Lower leg skin (tissue), 4 donors: ENCODE measurements around the gene CYB5B. TPM values are rescaled to one million over a fixed set of nuclear protein-coding genes. Genes with fewer than 3 reads are reported as not detected.

Source experiments
- DNase-seq, 2 donors: peaks; one replicate each; pipeline ENCODE4 v3.0.0-alpha.2; 2019; ENCODE audit warnings: low spot score in 2 of 2
- H3K4me3 ChIP-seq: fragments of 200-600 bp; sonication (generic); 2 replicates; pipeline ENCODE4 v1.5.1; 2017; ENCODE audit warnings: mild to moderate bottlenecking, low read depth; ENCODE audit not compliant: poor library complexity, severe bottlenecking
- CTCF ChIP-seq, 3 donors: fragments of 450-650 bp; IDR thresholded peaks; one replicate each; pipeline ENCODE4 v1.5.1; 2016; ENCODE audit warnings: antibody characterized with exemption in 3 of 3, mild to moderate bottlenecking in 3 of 3, moderate library complexity in 2 of 3
- POLR2A ChIP-seq, 2 donors: fragments of 450-650 bp; IDR thresholded peaks; one replicate each; pipeline ENCODE4 v1.6.1; 2016 to 2017; ENCODE audit warnings: antibody characterized with exemption in 2 of 2, mild to moderate bottlenecking in 1 of 2, moderate library complexity in 1 of 2
- WGBS, 2 donors: methylation state at CpG; one replicate each; pipeline ENCODE4 v1.1.5; 2018; 5-methylcytosine and 5-hydroxymethylcytosine counted together
- intact Hi-C: fragments of 100-400 bp; cut with DNase I; formaldehyde crosslinking; loops from one replicate; pipeline ENCODE4 v1.15.0; 2023; ENCODE audit warnings: low total_unique reads
- total RNA-seq, 4 donors: library from RNA; depleted of rRNA; stranded (reverse); fragments of >200 nt; gene quantifications; one replicate each; pipeline ENCODE4 v1.1.0, GENCODE V29; 2016

CYB5B gene
- total RNA-seq, 4 donors from 2014 or later: 22.3 to 34.5 (median 25.9) TPM

GRCh38 chr16:69485816-69486215 lies 61.4 kb downstream of the CYB5B start:
- TF ChIP-seq POLR2A (IDR thresholded peaks at IDR 0.05) (no peak), CTCF (IDR thresholded peaks at IDR 0.05) (no peak)
- no peak overlapping the region for H3K4me3 ChIP-seq
- DNase-seq: no peak
- WGBS, 2 donors: 89 to 90% methylated on average over 6 of the region's 6 CpGs
- intact Hi-C loops: no loop called here

DNA sequence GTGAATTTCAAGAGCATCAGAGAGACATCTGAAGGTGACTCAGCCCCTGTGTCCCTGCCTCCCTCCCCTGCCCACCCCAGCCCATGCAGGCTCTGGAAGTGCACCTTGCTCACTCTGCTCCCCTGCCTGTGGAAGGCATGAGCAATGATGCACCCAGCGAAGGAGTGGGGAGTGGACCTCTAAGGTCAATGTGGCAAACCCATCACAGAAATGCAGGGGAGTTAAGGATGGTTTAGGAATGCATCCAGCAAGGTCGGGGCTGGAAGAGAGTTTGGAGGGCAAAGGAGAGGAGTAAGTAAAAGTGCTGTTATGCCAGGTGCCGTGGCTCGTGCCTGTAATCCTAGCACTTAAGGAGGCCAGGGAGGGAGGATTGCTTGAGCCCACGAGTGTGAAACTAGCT lies 61.9 kb downstream of the CYB5B start:
- TF ChIP-seq CTCF (IDR thresholded peaks at IDR 0.05) (no peak), POLR2A (IDR thresholded peaks at IDR 0.05) (no peak)
- intact Hi-C loops: no loop called here
- no peak for DNase-seq
- whole genome bisulfite sequencing, 2 donors: 81 to 86% methylated on average over 5 of the region's 5 CpGs
- no peak overlapping the region for H3K4me3 ChIP-seq

DNA sequence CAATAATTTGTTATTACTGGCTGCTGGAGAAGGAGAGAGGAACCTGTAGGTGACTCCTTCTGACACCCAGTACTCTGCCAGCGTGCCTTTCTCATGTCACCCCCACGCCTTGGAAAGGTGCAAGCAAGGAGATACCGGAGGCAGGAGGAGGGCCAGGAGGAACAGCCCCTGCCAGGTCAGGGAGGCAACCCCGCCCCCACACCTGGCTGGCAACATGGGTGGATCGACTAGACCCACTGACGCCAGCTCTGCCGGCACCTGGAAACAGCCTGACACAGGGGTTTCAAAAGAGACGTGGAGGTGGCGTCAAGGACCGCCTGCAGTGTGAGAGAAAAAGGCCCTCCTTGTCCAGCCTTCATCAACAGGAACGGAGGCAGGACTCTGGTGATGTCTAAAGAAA lies 62.3 kb downstream of the CYB5B start:
- intact Hi-C loops: no loop called here
- TF ChIP-seq POLR2A (IDR thresholded peaks at IDR 0.05): no peak
- no peak for TF ChIP-seq CTCF (IDR thresholded peaks at IDR 0.05)
- 56 to 79% methylated on average over 11 of the region's 11 CpGs for WGBS, 2 donors
- DNase-seq: no peak
- no peak overlapping the region for H3K4me3 ChIP-seq

DNA sequence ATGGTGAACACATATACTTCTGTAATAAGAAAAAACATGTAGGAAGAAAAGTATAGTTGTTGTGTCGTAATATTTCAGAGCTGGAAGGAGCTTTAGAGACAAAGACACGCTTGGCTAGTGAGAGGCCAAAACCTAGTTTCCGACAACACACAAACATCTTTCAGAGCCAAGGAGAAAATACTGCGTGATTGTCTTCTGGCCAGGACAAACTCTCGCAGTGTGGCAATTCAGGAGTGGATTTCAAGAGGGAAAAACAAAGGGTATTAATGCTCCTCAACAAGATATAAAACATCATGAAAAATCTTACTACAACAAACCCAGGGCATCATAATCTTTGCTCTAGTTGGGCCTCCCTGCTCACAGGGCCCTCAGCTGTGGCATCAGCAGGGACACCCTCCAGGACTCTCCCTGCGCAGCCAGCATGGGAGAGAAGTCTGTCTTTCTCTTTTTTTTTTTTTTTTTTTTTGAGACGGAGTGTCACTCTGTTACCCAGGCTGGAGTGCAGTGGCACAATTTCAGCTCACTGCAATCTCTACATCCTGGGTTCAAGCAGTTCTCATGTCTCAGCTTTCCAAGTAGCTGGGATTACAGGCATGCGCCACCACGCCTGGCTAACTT lies 66.4 kb downstream of the CYB5B start:
- TF ChIP-seq CTCF (IDR thresholded peaks at IDR 0.05) (no peak), POLR2A (IDR thresholded peaks at IDR 0.05) (no peak)
- no peak overlapping the region for H3K4me3 ChIP-seq
- intact Hi-C loops: no loop called here
- no peak for DNase-seq
- 69 to 85% methylated on average over 9 of the region's 9 CpGs for WGBS, 2 donors

DNA sequence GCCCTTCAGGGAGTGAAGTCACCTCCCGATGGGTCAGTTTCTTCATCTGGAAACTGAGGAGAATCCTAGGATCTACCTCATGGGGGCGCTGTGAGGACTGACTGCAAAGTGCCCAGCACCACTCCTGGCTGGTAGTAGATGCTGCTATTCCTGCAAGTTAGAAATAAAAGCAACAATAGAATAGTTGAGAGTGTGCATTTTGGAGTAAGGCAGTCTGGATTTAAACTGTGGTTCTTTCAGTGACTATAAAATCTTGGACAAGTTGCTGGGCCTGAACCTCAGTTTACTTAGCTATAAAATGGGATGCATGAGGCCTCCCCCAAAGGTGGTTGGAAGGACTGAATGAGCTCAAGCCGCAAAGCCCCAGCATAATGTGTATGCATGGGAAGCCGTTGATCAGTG lies 70.6 kb downstream of the CYB5B start:
- 80% methylated on average over 4 of the region's 4 CpGs for WGBS, 2 donors
- TF ChIP-seq CTCF (IDR thresholded peaks at IDR 0.05) (no peak), POLR2A (IDR thresholded peaks at IDR 0.05) (no peak)
- no peak for DNase-seq
- H3K4me3 ChIP-seq: no peak overlapping the region
- intact Hi-C loops: no loop called here

DNA sequence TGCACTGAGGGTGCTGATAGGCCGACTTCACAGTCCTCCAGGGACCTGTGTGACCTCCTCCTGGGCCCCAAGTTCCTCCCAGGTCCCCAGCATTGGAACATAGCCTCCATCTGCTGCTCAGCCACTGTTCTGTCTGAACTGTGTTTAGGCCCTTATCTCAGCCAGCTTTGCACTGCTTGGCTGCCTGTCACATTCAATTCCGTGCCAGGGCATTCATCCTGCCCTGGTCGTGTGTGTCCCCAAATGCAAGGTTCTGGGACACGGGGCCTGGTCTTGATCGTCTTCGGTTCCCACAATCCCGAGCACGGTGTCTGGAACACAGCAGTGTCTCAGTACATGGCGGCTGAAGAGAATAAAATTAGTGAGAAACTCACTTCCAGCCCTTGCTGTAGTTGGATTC lies 71.4 kb downstream of the CYB5B start:
- no peak for DNase-seq
- intact Hi-C loops: no loop called here
- TF ChIP-seq CTCF (IDR thresholded peaks at IDR 0.05) (no peak), POLR2A (IDR thresholded peaks at IDR 0.05) (no peak)
- 79 to 88% methylated on average over 9 of the region's 9 CpGs for WGBS, 2 donors
- H3K4me3 ChIP-seq: no peak overlapping the region
